OCI-LY7 (cell line): Measurements from ENCODE around the gene C10orf90. TPM values are rescaled to one million over a fixed set of nuclear protein-coding genes. Genes with fewer than 3 reads are reported as not detected.

Experiments
- BruUV-seq: library from RNA; stranded (reverse); fragments of 400-500 nt; replicated peaks from 2 replicates; lab custom pipeline; 2021; lab: Mats Ljungman, UMichigan
- CTCF ChIA-PET: fragments of 300-600 bp; sonication (Branson Sonifier 250); formaldehyde crosslinking; loops from one replicate; lab custom pipeline; 2022; ENCODE audit warnings: antibody characterized with exemption; ENCODE audit not compliant: unreplicated experiment; lab: Charles Lee
- POLR2A ChIA-PET: fragments of 300-600 bp; sonication (Branson Sonifier 250); formaldehyde crosslinking; loops from one replicate; lab custom pipeline; 2022; ENCODE audit warnings: antibody characterized with exemption; lab: Charles Lee
- DNase-seq: peaks from one replicate; pipeline ENCODE4 v3.0.0-alpha.2; 2015; ENCODE audit warnings: low spot score
- H2AFZ ChIP-seq: fragments of 200-600 bp; sonication (generic), shearing (Covaris generic); 2 replicates; pipeline ENCODE4 v1.6.1; 2014; ENCODE audit warnings: mild to moderate bottlenecking, antibody characterized with exemption, low read length, moderate library complexity
- H3K27ac ChIP-seq: fragments of 200-600 bp; sonication (generic); 2 replicates; pipeline ENCODE4 v1.5.1; 2014; ENCODE audit warnings: mixed run types, low read depth, mild to moderate bottlenecking, moderate library complexity, low read length, inconsistent platforms; ENCODE audit not compliant: poor library complexity, severe bottlenecking
- H3K36me3 ChIP-seq: fragments of 200-600 bp; sonication (generic); 2 replicates; pipeline ENCODE4 v1.6.1; 2014; ENCODE audit warnings: mild to moderate bottlenecking, antibody characterized with exemption, low read length, moderate library complexity, mixed read lengths; ENCODE audit not compliant: insufficient read depth
- H3K4me1 ChIP-seq: fragments of 200-600 bp; sonication (generic); 2 replicates; pipeline ENCODE4 v1.5.1; 2014; ENCODE audit warnings: mild to moderate bottlenecking, low read length; ENCODE audit not compliant: insufficient read depth, poor library complexity, severe bottlenecking
- H3K4me2 ChIP-seq: fragments of 200-600 bp; sonication (generic); 2 replicates; pipeline ENCODE4 v1.6.1; 2014; ENCODE audit warnings: mild to moderate bottlenecking, low read length
- H3K4me3 ChIP-seq: fragments of 200-600 bp; sonication (generic); 2 replicates; pipeline ENCODE4 v1.5.1; 2014; ENCODE audit warnings: mild to moderate bottlenecking, low read depth, low read length; ENCODE audit not compliant: poor library complexity, severe bottlenecking
- H3K79me2 ChIP-seq: fragments of 200-600 bp; sonication (generic); 2 replicates; pipeline ENCODE4 v1.6.1; 2016; ENCODE audit warnings: low read depth, mild to moderate bottlenecking, low read length, moderate library complexity, mixed read lengths; ENCODE audit not compliant: insufficient read depth
- H3K9me2 ChIP-seq: fragments of 200-600 bp; sonication (generic); 2 replicates; pipeline ENCODE4 v1.6.1; 2016; ENCODE audit warnings: mild to moderate bottlenecking, low read length, mixed read lengths; ENCODE audit not compliant: insufficient read depth
- H3K9me3 ChIP-seq: fragments of 200-600 bp; sonication (generic); 2 replicates; pipeline ENCODE4 v1.6.1; 2014; ENCODE audit warnings: mild to moderate bottlenecking, mixed run types, low read length, mixed read lengths
- H4K20me1 ChIP-seq: fragments of 200-600 bp; sonication (generic); 2 replicates; pipeline ENCODE4 v1.6.1; 2014; ENCODE audit warnings: mild to moderate bottlenecking, antibody characterized with exemption, low read length, moderate library complexity, mixed read lengths; ENCODE audit not compliant: insufficient read depth
- EZH2phosphoT487 ChIP-seq: fragments of 200-600 bp; sonication (generic); IDR thresholded peaks from 2 replicates; pipeline ENCODE4 v1.6.1; 2018; ENCODE audit warnings: low read depth, borderline replicate concordance, mild to moderate bottlenecking, mixed run types, antibody characterized with exemption, low read length, moderate library complexity, mixed read lengths
- intact Hi-C: fragments of 100-400 bp; cut with micrococcal nuclease; formaldehyde crosslinking; loops from one replicate; pipeline ENCODE4 v1.10.0; 2022; ENCODE audit not compliant: unreplicated experiment
- total RNA-seq, 2 experiments: library from RNA; depleted of rRNA in 1 of 2; stranded (reverse); fragments of >200 nt in 1 of 2; shearing (Covaris generic) in 1 of 2; gene quantifications; 2 replicates each; pipeline ENCODE4 v1.2.3, GENCODE V29; 2014 to 2022
- TF ChIP-seq, protein P1 (sequence below): fragments of 200-600 bp; sonication (generic); conservative IDR thresholded peaks from 2 replicates; pipeline ENCODE4 v1.5.1; 2014; ENCODE audit warnings: mild to moderate bottlenecking, antibody characterized with exemption, low read length, moderate library complexity, mixed read lengths

Gene C10orf90
- total RNA-seq, 2 experiments from 2014 or later = not detected

DNA sequence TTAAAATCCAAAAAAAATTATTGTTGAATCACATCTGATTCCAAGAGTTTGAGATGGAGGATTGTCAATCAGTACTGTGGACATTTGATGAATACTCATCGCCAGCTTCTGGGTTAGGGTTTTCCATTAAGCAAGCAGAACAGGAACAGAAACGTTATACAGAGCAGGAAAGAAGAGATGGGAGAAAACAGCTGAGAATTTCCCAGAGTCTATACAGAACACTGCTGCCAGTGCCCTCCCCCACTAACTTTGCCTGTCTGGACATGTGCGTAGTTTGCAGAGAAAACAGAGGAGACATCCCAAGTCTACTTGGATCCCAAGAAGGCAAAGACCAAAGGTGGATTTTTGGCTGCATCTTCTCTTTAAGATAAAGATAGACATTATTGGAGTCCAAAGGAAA, 19.0 kb downstream of the C10orf90 start:
- no peaks in the 10 kb centered on the region for H3K4me1 ChIP-seq
- no peak overlapping the region for H3K4me2 ChIP-seq
- no TSS peak for BruUV-seq
- TF ChIP-seq, protein P1, sequence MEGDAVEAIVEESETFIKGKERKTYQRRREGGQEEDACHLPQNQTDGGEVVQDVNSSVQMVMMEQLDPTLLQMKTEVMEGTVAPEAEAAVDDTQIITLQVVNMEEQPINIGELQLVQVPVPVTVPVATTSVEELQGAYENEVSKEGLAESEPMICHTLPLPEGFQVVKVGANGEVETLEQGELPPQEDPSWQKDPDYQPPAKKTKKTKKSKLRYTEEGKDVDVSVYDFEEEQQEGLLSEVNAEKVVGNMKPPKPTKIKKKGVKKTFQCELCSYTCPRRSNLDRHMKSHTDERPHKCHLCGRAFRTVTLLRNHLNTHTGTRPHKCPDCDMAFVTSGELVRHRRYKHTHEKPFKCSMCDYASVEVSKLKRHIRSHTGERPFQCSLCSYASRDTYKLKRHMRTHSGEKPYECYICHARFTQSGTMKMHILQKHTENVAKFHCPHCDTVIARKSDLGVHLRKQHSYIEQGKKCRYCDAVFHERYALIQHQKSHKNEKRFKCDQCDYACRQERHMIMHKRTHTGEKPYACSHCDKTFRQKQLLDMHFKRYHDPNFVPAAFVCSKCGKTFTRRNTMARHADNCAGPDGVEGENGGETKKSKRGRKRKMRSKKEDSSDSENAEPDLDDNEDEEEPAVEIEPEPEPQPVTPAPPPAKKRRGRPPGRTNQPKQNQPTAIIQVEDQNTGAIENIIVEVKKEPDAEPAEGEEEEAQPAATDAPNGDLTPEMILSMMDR = no peak
- TF ChIP-seq EZH2phosphoT487 = no peak
- ChIA-PET POLR2A (no interaction called here), CTCF (no interaction called here)
- DNase-seq = no peak
- H4K20me1 ChIP-seq = no peaks in the 10 kb centered on the region
- intact Hi-C loops = no loop called here
- H3K9me2 ChIP-seq = no peaks in the 10 kb centered on the region
- H2AFZ ChIP-seq = no peak overlapping the region
- no peaks in the 10 kb centered on the region for H3K9me3 ChIP-seq
- H3K4me3 ChIP-seq = no peak overlapping the region
- H3K79me2 ChIP-seq = no peaks in the 10 kb centered on the region
- H3K36me3 ChIP-seq = no peaks in the 10 kb centered on the region
- no peak overlapping the region for H3K27ac ChIP-seq

DNA sequence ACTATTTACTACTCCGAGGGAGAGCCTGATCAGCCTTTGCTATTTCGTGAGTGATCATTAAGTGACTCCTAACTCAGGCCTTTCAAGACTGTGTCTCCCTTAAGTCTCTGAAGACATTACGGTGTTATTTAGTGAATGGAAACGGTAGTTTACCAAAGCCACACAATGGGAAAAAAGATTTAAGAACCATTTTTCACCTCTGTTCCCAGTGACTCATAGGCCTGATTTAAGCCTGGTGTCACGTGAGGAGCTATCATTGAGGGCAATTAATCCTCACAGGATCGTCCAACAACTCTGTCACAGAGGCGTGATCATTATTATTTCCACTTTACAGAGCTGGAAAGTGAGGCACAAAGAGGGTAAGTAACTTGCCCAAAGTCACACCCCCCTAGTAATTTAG, 20.3 kb downstream of the C10orf90 start:
- DNase-seq = no peak
- no peak for TF ChIP-seq EZH2phosphoT487
- TF ChIP-seq, protein P1 = no peak
- Histone ChIP-seq H3K4me1 (no peaks in the 10 kb centered on the region), H3K79me2 (no peaks in the 10 kb centered on the region), H3K4me3 (no peak overlapping the region), H3K9me3 (no peaks in the 10 kb centered on the region), H3K9me2 (no peaks in the 10 kb centered on the region), H2AFZ (no peak overlapping the region), H3K36me3 (no peaks in the 10 kb centered on the region), H4K20me1 (no peaks in the 10 kb centered on the region), H3K4me2 (no peak overlapping the region), H3K27ac (no peak overlapping the region)
- ChIA-PET POLR2A (no interaction called here), CTCF (no interaction called here)
- BruUV-seq = no TSS peak
- intact Hi-C loops = no loop called here

DNA sequence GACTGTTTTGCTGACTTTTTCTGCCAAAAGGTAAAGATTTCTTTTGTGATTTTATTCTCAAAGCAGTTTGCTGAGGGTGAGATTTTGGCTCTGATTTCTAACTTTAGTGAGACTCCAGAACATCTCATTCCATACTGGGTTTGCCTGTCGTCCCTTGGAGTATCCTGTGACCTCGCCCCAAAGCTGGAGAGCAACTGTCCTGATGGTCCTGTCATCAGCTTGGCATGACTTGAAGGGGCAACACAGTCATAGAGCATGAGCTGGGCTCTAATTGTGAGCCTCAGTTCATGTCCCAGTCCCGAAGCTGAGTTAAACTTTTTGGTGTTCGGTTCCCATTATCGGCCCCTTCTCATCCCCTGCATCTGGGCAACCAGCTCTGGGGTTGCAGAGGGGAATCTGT, 23.4 kb downstream of the C10orf90 start:
- H3K27ac ChIP-seq = no peak overlapping the region
- H4K20me1 ChIP-seq = no peaks in the 10 kb centered on the region
- H3K4me1 ChIP-seq = no peaks in the 10 kb centered on the region
- DNase-seq = no peak
- H3K9me2 ChIP-seq = no peaks in the 10 kb centered on the region
- BruUV-seq = no TSS peak
- no peak overlapping the region for H3K4me2 ChIP-seq
- CTCF ChIA-PET = no interaction called here
- intact Hi-C loops = no loop called here
- POLR2A ChIA-PET = no interaction called here
- TF ChIP-seq, protein P1 = no peak
- TF ChIP-seq EZH2phosphoT487 = no peak
- no peaks in the 10 kb centered on the region for H3K79me2 ChIP-seq
- no peak overlapping the region for H3K4me3 ChIP-seq
- no peaks in the 10 kb centered on the region for H3K9me3 ChIP-seq
- no peaks in the 10 kb centered on the region for H3K36me3 ChIP-seq
- no peak overlapping the region for H2AFZ ChIP-seq
